Peyer's patch (tissue), 4 donors: ENCODE data around the gene SYNRG.

ENCODE experiments used
- POLR2A ChIP-seq, 2 donors: fragments of 450-650 bp; IDR thresholded peaks; one replicate each; pipeline ENCODE4 v1.5.1; 2017; ENCODE audit warnings: antibody characterized with exemption in 2 of 2, mild to moderate bottlenecking in 2 of 2, moderate library complexity in 2 of 2
- TF ChIP-seq, protein P1 (sequence below), 6 experiments: fragments of 450-650 bp in 4 of 6; fragments of 200-600 bp in 2 of 6; sonication (generic) in 1 of 6; IDR thresholded peaks; one replicate each; pipeline ENCODE4 v1.5.1; 2017 to 2019; ENCODE audit warnings: antibody characterized with exemption in 6 of 6, mild to moderate bottlenecking in 3 of 6, moderate library complexity in 1 of 6

DNA sequence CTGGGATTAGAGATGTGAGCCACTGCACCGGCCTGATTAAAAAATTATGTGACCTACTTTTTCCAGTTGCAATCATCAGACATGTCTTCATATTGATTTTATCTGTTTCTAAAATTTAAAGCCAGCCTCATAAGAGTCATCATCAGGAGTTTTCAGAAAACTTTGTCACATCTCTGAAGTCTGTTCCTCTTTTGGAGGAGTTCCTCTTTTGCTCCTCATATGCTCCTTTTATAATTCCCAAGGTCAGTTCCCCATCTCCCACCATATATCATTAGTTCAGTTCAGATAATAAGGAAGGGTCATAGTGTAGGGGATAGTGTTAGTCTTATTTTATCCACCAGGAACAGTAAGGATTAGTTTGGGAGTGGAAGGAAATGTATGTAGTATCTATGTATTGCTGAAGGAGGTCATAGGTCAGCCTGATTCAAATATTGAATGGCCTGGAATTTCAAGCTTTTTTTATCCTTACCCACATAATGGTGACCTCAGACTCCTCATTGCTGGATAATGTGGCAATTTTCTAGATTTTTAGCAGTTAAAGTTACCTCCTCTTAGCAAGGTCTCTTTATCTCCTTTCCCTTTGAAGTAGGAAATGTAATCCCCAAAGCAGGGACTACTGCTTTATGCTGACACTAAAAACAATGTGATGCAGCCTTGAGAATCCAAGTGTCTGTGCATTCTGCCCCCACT, 133.3 kb downstream of the SYNRG start:
- TF ChIP-seq, protein P1, sequence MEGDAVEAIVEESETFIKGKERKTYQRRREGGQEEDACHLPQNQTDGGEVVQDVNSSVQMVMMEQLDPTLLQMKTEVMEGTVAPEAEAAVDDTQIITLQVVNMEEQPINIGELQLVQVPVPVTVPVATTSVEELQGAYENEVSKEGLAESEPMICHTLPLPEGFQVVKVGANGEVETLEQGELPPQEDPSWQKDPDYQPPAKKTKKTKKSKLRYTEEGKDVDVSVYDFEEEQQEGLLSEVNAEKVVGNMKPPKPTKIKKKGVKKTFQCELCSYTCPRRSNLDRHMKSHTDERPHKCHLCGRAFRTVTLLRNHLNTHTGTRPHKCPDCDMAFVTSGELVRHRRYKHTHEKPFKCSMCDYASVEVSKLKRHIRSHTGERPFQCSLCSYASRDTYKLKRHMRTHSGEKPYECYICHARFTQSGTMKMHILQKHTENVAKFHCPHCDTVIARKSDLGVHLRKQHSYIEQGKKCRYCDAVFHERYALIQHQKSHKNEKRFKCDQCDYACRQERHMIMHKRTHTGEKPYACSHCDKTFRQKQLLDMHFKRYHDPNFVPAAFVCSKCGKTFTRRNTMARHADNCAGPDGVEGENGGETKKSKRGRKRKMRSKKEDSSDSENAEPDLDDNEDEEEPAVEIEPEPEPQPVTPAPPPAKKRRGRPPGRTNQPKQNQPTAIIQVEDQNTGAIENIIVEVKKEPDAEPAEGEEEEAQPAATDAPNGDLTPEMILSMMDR (IDR thresholded peaks at IDR 0.05), result no peak
- TF ChIP-seq POLR2A (IDR thresholded peaks at IDR 0.05), result no peak
